HAP-1 (cell line): ENCODE results near the gene KTN1.
A peak's percentile ranks its signal among the peaks of the same experiment; 100 is the strongest.

Source experiments
- DNase-seq, 2 experiments: peaks; one replicate each; pipeline ENCODE4 v3.0.0-alpha.2; 2016 to 2020; ENCODE audit warnings: low spot score in 2 of 2
- H3K27me3 ChIP-seq: fragments of 250-450 bp; sonication (Bioruptor Pico); 2 replicates; pipeline ENCODE4 v1.5.1; 2020; ENCODE audit warnings: low read depth, mild to moderate bottlenecking, moderate library complexity
- H3K36me3 ChIP-seq: fragments of 250-450 bp; sonication (Bioruptor Pico); replicated peaks from 2 replicates; pipeline ENCODE4 v1.5.1; 2020; ENCODE audit warnings: mild to moderate bottlenecking
- H3K4me1 ChIP-seq: fragments of 250-450 bp; sonication (Bioruptor Pico); 2 replicates; pipeline ENCODE4 v1.5.1; 2020; ENCODE audit warnings: mild to moderate bottlenecking
- H3K4me3 ChIP-seq: fragments of 250-450 bp; sonication (Bioruptor Pico); 2 replicates; pipeline ENCODE4 v1.5.1; 2020; ENCODE audit warnings: mild to moderate bottlenecking, moderate library complexity
- H3K9me3 ChIP-seq: fragments of 250-450 bp; sonication (Bioruptor Pico); 2 replicates; pipeline ENCODE4 v1.5.1; 2020; ENCODE audit warnings: mild to moderate bottlenecking, moderate library complexity
- in situ Hi-C: fragments of 300-500 bp; cut with MboI; formaldehyde crosslinking; loops from 3 replicates; pipeline ENCODE4 v1.14.3; 2020; ENCODE audit warnings: low sequenced_read_pairs, inconsistent platforms, mixed read lengths

The KTN1 gene

DNA sequence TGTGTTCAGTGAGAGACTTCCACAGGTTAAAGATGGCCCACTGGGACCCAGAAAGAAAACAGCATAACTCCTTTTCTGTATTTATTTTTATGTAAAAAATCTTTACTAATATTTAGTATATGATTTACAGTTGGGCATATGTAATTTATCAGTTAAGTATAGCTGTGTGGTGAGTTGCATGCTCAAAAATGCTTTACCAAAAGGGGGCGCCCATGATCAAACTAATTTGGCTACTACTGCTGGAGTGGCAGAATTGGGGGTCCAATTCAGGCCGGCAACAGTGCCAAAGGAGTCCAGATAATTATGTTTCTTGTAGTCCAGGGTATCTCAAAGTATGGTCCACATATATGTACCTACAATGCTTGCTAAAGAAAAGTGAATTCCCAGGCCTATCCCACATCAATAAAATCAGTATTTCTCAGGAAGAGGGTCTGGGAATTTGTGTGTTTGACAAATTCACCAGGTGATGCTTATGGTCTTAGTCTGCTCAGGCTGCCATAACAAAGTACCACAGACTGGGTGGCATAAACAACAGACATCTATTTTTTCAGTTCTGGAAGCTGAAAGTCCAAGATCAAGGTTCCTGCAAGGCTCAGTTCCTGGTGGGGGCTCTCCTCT lies 152.0 kb downstream of the KTN1 start:
- DNase-seq = peak; percentile 14 to 77
- Histone ChIP-seq H3K36me3 (no peaks in the 10 kb centered on the region), H3K27me3 (no peaks in the 10 kb centered on the region), H3K9me3 (no peaks in the 10 kb centered on the region), H3K4me1 (peaks cover 11% of the 10 kb centered on the region), H3K4me3 (no peak overlapping the region)
- in situ Hi-C loops = loop anchor here (10.0 kb wide), 1 partner anchor 613 kb away; no protein-coding TSS in a partner anchor

DNA sequence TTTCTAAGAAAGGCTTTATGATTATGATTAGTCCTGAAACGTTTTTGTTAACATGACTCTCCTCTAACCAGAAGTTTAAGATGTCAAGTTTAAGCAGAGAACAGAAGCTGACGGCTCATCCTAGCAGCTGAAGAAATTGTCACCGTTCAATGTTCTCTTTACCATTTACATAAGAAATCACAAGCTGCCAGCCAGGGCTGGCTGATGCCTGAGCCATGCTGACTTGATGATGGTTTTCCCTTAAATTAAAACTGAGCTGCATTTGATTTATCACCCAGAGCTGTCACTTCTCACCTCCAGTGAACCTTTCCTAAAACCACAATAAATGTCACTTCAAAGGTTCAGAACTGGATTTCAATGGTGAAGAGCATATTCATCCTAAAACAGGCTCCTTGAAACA lies 153.6 kb downstream of the KTN1 start:
- Histone ChIP-seq H3K9me3 (no peaks in the 10 kb centered on the region), H3K36me3 (no peaks in the 10 kb centered on the region), H3K4me3 (no peak overlapping the region), H3K4me1 (peaks cover 11% of the 10 kb centered on the region), H3K27me3 (no peaks in the 10 kb centered on the region)
- no peak for DNase-seq
- in situ Hi-C loops = loop anchor here (10.0 kb wide), 1 partner anchor 611 kb away; no protein-coding TSS in a partner anchor
